SK-N-SH treated with all-trans-retinoic acid at 6 μM for 48 hours (cell line): ENCODE measurements around the gene SFMBT2.

ENCODE experiments used
- ESRRG ChIP-seq: fragments of 250-450 bp; sonication (Bioruptor Pico); IDR thresholded peaks from 2 replicates; pipeline ENCODE4 v1.6.1; 2021; ENCODE audit warnings: mild to moderate bottlenecking
- SNAI2 ChIP-seq: fragments of 250-450 bp; sonication (Bioruptor Pico); IDR thresholded peaks from 2 replicates; pipeline ENCODE4 v1.5.0; 2020; ENCODE audit warnings: mild to moderate bottlenecking, moderate library complexity
- TCF4 ChIP-seq: fragments of 250-450 bp; sonication (Bioruptor Pico); IDR thresholded peaks from 2 replicates; pipeline ENCODE4 v1.8.0; 2021; ENCODE audit warnings: mild to moderate bottlenecking, moderate library complexity, borderline replicate concordance
- TF ChIP-seq, protein P1 (sequence below): fragments of 250-450 bp; sonication (Bioruptor Pico); IDR thresholded peaks from 2 replicates; pipeline ENCODE4 v1.8.0; 2020; ENCODE audit warnings: mild to moderate bottlenecking, moderate library complexity, borderline replicate concordance
- TF ChIP-seq, protein P2 (sequence below): fragments of 250-450 bp; sonication (Bioruptor Pico); IDR thresholded peaks from 2 replicates; pipeline ENCODE4 v1.5.0; 2020; ENCODE audit warnings: mild to moderate bottlenecking, moderate library complexity

DNA sequence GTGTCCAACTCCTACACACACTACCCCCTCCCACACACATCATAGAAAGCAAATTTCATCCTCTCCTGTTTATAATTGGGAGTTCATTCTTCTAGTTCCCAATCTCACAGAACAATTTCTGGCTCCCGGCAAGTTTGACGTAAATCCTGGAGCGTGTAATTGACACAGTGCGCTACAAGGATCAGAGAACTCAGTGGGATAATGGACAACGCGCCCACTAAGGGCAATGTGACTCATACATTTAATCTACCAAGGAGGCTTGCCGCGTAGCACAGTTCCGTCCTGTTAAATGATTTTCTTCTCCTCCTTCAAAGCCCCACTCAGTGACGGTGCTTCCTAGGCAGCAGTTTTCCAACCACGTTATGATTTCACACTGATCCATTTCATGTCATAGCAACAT, 277.6 kb downstream of the SFMBT2 start:
- TF ChIP-seq TCF4 (CRISPR knock-in tag) (no peak), ESRRG (CRISPR knock-in tag) (no peak), SNAI2 (no peak)
- TF ChIP-seq, protein P1, sequence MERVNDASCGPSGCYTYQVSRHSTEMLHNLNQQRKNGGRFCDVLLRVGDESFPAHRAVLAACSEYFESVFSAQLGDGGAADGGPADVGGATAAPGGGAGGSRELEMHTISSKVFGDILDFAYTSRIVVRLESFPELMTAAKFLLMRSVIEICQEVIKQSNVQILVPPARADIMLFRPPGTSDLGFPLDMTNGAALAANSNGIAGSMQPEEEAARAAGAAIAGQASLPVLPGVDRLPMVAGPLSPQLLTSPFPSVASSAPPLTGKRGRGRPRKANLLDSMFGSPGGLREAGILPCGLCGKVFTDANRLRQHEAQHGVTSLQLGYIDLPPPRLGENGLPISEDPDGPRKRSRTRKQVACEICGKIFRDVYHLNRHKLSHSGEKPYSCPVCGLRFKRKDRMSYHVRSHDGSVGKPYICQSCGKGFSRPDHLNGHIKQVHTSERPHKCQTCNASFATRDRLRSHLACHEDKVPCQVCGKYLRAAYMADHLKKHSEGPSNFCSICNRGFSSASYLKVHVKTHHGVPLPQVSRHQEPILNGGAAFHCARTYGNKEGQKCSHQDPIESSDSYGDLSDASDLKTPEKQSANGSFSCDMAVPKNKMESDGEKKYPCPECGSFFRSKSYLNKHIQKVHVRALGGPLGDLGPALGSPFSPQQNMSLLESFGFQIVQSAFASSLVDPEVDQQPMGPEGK (CRISPR knock-in tag): no peak
- TF ChIP-seq, protein P2, sequence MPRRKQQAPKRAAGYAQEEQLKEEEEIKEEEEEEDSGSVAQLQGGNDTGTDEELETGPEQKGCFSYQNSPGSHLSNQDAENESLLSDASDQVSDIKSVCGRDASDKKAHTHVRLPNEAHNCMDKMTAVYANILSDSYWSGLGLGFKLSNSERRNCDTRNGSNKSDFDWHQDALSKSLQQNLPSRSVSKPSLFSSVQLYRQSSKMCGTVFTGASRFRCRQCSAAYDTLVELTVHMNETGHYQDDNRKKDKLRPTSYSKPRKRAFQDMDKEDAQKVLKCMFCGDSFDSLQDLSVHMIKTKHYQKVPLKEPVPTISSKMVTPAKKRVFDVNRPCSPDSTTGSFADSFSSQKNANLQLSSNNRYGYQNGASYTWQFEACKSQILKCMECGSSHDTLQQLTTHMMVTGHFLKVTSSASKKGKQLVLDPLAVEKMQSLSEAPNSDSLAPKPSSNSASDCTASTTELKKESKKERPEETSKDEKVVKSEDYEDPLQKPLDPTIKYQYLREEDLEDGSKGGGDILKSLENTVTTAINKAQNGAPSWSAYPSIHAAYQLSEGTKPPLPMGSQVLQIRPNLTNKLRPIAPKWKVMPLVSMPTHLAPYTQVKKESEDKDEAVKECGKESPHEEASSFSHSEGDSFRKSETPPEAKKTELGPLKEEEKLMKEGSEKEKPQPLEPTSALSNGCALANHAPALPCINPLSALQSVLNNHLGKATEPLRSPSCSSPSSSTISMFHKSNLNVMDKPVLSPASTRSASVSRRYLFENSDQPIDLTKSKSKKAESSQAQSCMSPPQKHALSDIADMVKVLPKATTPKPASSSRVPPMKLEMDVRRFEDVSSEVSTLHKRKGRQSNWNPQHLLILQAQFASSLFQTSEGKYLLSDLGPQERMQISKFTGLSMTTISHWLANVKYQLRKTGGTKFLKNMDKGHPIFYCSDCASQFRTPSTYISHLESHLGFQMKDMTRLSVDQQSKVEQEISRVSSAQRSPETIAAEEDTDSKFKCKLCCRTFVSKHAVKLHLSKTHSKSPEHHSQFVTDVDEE (CRISPR knock-in tag): no peak
